Measurements from ENCODE around the gene PARD6A. TPM values are rescaled to one million over a fixed set of nuclear protein-coding genes. Genes with fewer than 3 reads are reported as not detected.

The PARD6A gene
- total RNA-seq, 1 donor, result 1.4 TPM

DNA sequence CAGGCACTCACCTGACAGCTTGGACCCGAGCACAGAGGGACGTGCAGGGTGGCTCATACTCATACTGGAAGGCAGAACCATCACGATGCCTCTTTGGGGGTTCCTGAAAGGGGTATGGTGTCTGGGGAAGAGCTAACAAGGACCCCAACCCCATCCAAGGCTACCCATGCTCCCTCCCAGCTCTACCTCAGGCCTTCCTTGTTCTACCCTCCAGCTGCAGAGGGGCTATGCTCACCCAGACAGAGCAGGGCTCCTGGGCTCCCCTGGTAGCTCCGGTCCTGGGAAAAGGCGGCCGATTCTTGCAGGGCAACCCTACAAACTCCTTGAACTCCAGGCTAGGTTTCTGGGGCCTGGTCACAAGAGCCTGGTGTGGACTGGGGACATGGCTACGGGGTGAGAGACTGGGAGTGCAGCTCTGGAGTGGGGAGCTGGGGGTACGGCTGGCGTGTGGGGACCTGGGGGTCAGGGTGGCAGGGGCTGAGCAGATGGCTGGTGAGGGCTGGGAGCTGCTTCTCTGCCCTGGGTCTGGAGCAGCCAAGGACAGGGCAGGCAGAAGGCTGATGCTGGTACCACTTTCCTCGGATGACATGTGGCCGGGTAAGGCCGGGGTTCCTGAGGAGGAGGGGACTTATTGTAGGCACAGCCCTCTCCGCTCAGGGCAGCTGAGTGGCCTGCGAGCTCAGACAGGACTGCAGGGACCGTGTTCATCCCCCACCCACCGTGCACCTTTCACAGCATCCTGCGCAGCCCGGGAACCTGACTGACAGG lies 2.8 kb upstream of the PARD6A start:
- no peak for DNase-seq (ENCODE audit: low read depth)
- TF ChIP-seq, protein P1, sequence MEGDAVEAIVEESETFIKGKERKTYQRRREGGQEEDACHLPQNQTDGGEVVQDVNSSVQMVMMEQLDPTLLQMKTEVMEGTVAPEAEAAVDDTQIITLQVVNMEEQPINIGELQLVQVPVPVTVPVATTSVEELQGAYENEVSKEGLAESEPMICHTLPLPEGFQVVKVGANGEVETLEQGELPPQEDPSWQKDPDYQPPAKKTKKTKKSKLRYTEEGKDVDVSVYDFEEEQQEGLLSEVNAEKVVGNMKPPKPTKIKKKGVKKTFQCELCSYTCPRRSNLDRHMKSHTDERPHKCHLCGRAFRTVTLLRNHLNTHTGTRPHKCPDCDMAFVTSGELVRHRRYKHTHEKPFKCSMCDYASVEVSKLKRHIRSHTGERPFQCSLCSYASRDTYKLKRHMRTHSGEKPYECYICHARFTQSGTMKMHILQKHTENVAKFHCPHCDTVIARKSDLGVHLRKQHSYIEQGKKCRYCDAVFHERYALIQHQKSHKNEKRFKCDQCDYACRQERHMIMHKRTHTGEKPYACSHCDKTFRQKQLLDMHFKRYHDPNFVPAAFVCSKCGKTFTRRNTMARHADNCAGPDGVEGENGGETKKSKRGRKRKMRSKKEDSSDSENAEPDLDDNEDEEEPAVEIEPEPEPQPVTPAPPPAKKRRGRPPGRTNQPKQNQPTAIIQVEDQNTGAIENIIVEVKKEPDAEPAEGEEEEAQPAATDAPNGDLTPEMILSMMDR (IDR thresholded peaks at IDR 0.05; ENCODE audit: insufficient read depth, low read length), result no peak

DNA sequence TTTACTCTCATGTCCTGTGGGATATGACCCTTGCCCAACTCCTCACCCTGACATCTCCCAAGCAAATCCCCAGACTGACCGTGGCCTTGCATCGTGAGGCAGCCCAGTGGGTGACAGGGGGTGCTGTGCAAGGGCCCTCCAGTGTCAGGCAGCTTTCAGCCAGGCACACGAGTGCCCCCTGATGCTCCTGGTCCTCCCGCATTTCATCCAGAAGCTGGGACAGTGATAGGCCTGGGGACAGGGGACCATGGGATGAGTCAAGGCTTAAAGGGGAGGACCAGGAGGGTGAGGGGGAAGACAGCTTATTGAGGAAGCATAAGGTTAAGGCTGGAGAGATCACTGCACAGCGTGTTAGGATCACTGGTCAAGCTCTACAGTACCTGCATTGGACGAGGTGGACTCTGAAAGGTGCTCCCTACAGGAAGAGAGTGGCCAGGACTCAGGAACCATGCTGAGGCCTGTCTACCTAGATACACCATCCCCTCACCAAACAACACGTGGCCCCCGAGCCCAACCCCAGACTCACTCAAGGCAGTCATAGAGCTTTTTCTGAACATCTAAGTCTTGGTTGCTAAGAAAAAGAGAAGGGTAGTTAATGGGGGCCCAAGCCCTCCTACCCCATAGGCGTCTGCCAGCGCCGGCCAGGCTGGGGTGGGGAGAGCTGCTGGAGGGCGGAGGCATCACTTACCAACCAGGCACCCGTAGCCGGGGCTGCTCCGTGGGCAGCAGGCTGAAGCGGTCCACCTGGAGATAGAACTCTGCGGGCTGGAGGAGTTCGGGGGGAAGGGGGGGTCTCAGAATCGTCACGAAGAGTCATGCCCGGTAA lies 1.7 kb upstream of the PARD6A start:
- TF ChIP-seq, protein P1 (IDR thresholded peaks at IDR 0.05; ENCODE audit: insufficient read depth, low read length), result no peak
- DNase-seq (ENCODE audit: low read depth), result no peak

More for the DNA sequence above, 2.8 kb upstream of the PARD6A start:
- H3K4me3 ChIP-seq (ENCODE audit: low read depth, low read length), result no peak overlapping the region

GRCh38 chr16:67659675-67660563 lies 841 bp upstream of the PARD6A start, which contains the start of gene ACD:
ACD (minus strand) TSS chr16:67660260; CDS start chr16:67660220, 40 bp downstream.
- peak within 1 kb of the TSS; percentile 89 for H3K4me3 ChIP-seq (ENCODE audit: low read depth, low read length)
- TF ChIP-seq, protein P1 (IDR thresholded peaks at IDR 0.05; ENCODE audit: insufficient read depth, low read length), result no peak
- peak; percentile 85 for DNase-seq (ENCODE audit: low read depth)

More for the DNA sequence above, 1.7 kb upstream of the PARD6A start:
- peak overlapping the region; percentile 89 for H3K4me3 ChIP-seq (ENCODE audit: low read depth, low read length)

DNA sequence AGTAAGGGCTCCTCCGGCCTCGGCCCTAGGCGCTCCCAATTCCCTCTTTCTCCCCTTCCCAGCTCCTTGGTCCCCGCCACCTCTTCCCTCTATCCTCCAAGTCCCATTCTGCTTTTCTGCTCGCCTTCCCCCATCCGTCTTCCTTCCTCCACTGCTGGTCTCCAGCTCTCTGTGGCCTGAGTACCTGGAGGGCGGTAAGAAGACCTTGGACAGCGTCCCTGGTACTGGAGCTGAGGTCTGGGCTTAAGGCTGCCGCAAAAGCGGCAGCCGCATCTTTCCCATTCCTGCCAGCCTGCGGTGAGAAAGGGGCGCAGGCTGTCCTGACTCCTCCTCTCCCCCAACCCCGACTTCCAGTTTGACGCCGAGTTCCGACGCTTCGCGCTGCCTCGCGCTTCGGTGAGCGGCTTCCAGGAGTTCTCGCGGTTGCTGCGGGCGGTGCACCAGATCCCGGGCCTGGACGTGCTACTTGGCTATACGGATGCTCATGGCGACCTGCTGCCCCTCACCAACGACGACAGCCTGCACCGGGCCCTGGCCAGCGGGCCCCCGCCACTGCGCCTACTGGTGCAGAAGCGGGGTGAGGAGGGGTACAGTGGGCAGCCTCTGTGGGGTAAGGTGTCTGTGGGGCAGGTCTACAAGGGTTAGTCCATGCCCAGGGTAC lies 471 bp downstream of the PARD6A start:
- peak; percentile 31 for DNase-seq (ENCODE audit: low read depth)
- TF ChIP-seq, protein P1 (IDR thresholded peaks at IDR 0.05; ENCODE audit: insufficient read depth, low read length), result no peak
- H3K4me3 ChIP-seq (ENCODE audit: low read depth, low read length), result peak overlapping the region; percentile 56

- H3K4me3 ChIP-seq (ENCODE audit: low read depth, low read length), result no peak overlapping the region
- DNase-seq (ENCODE audit: low read depth), result no peak
- TF ChIP-seq, protein P1 (IDR thresholded peaks at IDR 0.05; ENCODE audit: insufficient read depth, low read length), result no peak
These were observed 1.3 kb downstream of the PARD6A start for GRCh38 chr16:67661886-67662652.

All from fibroblast of the aortic adventitia (primary cell).